NCI-H2171 (cell line): ENCODE data around the gene DCPS.

Source experiments
- DNase-seq: peaks from one replicate; lab custom pipeline; 2025; lab: John Stamatoyannopoulos, UW

The DCPS gene

DNA sequence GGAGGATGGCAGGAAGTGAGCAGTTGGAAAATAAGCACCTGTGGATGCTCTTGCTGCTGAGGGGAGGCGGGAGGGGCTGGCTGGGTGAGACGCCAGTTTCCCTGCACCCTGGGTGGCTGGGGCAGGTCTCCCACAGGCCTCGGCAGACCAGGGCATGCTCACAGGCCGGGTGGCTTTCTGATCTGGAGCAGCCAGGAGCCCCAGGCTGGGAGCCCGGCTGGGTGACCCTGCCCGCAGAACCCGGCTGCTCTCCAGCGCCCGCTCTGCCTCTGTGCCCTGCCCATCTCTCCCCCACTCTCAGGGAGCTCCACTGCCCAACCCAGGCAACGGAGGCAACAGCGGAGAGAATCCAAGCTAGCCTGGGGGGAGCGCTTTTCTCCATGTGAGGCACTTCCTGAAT lies 24.6 kb downstream of the DCPS start:
- DNase-seq, result no peak

DNA sequence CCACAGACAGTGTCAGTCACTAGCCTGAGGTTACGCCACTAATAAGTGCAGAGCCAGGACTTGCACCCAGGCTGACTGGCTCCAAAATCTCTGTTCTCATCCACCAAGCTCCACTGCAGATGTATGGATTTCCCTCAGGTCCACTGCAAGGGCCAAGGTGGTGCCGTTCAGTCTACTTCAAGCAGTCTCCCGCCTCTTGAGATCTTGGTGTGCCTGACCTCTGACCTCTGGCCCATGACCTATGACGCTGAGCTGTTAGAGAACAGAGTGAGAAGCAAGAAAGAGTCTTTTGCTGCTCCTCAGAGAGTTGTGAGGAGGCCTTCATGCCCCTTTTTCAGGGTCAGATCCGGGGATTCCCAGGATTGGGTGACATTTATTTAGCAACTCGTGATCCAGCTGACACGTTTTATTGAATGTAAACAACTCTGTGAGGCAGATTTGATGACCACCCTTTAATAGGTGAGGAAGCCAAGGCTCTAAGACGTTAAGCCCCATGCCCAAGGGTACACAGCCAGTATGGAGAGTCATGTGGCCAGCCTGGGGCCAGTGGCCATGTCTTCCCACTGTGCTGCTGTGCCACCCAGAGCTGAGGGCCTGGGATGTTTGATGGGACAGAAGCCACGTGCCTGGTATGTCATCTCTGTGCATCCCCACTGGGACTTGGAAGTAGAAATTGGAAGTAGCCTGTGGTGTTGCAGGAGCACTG lies 25.2 kb downstream of the DCPS start:
- DNase-seq, result no peak

DNA sequence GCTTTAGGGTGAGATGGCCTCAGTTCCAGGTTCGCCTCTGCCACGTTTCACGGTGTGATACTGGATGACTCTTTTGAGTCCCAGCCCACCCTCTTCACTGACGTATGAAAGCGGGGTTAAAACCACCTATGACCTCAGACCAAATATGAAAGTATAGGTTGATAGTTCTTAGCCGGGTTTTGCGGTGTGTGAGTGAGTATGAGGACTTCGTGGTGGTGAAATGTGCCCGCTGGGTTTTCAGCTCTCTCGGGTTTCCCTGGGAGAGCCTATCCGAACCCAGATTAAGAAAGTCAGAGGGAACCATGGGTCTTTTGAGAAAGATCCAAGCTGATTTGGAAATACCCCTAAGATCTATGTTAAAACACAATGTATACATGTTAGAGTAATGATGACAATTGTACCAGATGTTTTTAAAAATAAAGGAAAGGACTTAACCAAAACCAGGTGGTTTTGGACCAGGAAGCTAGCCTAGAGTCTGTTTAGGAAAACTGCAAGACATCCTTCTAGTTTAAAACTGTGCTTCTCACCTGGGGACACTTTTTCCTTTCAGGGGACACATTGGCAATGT lies 25.9 kb downstream of the DCPS start:
- DNase-seq, result no peak

DNA sequence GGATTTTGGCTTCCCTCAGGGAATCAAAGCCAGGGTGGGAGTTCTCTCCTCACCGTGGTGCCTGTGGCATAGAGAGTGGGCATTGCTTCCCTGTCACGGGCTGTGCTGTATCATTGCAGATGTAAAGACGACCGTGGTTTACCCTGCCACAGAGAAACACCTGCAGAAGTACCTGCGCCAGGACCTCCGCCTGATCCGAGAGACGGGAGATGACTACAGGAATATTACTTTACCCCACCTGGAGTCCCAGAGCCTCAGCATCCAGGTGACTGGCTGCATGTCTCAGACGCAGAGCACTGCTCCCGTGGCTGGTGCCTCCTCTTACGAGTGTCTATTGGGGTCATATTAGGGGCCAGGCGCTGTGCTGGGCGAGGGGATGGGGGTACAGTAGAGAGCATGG lies 27.4 kb downstream of the DCPS start:
- DNase-seq, result no peak

DNA sequence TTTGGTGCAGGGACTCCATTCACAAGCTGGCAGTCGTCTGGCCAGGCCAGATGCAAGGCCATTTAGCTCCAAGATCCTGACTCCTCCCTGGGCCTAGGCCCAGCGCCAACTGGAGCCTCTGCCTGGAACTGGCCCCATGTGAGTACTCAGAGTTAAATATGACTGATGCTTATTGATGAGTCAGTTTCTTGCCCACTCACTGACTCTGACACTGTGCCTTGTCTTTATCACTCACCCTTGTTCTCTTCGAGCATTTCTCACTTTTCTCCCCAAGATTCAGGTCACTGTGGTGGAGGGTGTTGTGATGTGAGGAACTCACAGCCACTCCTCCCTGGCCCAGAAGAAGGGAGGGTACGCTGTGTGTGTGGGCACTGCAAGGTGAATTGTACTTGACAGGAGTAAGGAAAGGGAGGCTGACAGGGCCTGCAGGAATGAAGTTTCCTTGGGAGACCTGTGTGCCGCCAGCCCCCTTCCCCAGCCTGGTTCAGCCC lies 28.4 kb downstream of the DCPS start:
- DNase-seq, result no peak

DNA sequence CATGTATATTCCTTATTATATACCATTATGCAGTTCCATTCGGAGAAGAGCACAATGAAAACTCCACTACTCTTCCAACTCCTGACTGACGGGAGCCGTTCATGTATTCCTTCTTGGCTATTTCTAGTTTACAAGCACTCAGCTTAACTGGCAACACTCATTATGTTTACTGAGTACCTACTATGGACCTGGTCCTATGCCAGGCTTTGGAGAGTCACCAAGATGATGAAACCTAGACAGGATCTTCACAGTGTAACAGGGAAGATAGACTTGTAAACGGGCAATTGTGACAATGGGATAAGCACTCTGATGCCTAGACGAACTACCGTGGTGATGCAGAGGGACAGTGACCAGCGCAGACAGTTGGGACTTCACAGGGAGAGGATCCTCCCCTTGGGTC lies 29.3 kb downstream of the DCPS start:
- DNase-seq, result no peak

DNA sequence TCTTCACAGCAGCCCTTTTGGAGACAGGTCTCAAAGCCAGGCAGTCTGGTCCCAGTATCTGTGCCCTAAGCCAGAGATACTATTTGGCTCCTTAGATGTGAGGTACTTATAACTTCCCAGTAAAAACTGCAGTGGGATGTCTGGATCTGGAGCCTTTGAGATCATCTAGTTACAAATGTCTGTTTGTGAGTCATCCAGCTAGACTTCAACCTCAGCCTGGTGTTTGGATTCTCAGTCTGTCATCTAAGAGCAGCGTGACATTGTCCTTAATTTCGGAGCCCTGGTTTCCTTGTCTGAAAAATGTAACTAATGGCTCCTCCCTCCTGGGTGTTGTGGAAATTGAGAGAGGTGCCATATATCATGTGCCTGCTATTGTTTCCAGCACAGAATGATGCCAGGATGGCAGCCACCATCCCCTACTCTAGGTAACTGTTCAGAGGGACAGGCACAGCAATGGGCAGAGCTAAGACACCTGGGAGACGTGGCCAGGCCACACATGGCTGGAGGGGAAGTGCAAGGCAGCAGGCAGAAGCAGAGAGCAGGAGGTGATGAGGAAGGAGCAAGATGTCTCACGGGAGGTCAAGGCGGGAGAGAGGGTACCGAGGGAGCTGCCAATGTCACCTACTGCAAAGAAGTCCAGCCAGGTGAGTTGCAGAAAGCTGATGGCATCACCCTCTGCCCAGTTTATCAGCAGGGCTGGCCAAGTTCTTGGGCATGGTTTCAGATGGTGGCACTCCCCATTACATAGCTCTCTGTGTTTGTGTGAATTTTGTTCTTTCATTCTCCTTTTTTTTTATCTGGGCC lies 31.0 kb downstream of the DCPS start:
- DNase-seq, result no peak

DNA sequence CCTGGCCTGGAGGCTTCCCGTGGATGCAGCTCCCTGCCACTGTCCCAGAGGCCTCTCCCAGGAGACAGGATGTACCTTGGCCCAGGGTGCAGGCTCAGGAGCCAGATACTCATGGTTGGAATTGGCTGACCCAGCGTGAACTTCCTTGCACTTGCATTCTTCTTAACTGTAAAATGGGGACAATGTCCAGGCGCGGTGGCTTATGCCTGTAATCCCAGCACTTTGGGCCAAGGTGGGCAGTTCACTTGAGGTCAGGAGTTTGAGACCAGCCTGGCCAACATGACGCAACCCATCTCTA lies 31.6 kb downstream of the DCPS start:
- no peak for DNase-seq

DNA sequence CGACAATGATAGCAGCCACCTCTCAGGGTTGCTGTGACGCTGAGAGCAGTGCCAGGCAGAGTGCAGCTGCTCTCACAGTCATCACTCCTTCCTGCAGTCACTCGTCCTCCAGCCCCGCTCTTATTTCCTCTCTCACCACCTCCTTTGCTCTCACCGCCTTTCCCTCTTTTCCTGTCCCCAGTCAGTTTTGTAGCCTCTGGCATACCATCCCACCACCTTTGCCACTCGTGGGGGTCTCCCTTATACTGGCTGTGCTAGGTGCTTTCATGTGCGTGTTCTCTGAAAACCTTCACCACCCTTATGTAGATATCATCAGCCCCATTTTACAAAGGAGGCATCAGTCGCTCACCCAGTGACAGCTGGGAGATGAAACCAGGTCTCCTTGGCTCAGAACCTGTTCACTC lies 32.3 kb downstream of the DCPS start:
- DNase-seq, result no peak

DNA sequence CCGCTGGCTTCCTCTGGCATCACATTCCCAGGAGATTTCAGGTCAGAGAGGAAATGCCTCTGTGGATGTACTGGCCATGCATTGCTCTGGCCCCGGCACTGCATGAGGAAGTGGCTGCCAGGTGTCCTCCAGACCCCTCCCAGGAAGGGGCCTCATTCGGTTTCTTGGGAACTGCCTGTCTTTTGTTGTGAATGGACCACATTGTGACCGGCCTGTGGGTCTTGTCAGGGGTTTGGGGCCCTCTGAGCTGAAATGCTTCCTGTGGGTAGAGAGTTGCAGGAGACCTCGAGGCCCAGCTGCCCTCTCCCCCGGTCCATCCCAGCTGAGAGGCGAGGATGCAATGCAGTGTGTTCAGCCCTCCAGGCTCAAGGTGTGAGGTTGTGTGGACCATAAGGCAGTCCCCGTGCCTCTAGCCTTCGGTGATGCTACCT lies 32.8 kb downstream of the DCPS start:
- no peak for DNase-seq

DNA sequence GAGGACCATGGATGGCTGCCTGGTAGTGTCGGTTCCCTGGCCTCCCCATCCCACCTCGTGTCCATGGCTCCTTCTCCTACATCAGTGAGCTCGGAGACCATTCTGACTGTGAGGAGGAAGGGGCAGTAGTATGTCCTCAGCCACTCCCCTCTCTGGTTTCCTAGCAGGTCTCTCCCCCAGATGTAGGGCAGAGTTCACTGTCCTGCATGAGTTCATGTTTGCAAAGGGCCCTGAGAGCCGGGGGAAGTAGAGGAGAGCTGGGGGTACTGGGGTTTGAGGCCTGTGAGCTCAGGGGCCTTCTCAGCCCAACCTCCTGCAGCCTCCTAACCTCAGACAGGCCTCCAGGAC lies 33.2 kb downstream of the DCPS start:
- no peak for DNase-seq

DNA sequence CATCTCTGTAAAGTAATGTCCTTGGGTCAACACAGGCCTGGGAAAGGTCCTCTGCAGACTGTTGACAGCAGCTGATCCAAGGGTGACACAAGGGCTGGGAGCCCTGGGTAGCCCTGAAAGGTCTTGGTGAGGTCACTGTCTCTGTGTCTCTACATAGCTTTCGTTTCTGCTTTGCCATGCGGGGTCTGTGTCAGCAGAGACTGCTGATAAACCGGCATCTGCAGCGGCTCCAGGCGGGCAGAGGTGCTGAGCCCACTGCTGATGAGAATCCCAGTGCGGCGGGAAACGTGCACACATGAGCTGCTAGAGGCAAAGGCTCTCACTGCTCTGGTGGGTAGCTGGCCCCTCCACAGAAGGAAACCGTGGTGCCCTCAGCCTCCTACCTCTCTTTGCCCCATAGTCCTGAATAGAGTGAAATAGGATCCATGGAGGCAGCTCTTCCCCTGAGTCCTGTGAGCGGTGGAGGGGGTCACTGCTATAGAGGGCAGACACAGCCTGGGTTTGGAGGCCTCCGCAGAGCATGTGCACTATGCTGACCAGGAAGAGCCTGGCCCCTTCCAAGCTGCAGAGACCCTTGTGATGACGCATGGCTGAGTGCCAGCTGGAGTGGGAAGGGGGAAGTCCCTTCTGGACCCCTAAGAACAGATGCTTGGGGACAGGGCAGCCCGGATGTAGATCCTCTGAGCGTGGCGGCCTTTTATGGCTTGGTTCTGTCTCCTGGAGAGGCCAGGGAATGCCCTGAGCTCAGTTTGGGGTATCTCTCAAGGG lies 33.8 kb downstream of the DCPS start:
- DNase-seq, result no peak

DNA sequence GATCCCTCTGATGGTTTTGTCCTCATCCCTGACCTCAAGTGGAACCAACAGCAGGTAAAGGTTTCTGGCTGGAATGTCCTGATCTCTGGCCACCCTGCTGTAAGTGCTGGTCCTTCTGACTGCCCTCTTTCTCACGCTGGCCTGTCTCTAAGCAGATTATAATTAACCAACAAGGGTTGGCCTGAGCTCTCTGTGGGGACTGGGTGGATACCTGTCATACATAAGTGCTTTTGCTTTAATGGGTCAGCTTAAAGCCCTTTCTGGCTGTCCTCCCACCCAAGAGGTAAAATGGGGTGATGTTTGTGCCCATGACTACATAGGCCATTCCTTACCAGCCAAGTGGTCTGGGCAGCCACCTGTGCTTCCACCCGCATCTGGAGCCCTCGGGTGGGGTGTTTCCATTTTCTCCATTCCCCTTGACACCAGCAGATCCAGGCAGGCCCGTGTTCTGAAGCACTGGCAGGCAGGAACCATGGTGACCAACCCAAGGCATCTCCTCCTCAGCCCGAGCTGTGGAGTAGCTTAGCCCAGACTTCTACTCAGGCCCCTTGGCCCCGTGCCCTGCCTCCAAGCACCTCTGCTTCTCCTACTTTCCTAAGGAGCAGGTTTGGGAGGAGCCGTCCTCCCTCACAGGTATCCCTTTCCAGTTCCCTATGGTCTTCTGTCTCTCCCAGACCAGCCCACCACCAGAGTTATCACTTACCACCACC lies 34.6 kb downstream of the DCPS start:
- DNase-seq, result no peak

DNA sequence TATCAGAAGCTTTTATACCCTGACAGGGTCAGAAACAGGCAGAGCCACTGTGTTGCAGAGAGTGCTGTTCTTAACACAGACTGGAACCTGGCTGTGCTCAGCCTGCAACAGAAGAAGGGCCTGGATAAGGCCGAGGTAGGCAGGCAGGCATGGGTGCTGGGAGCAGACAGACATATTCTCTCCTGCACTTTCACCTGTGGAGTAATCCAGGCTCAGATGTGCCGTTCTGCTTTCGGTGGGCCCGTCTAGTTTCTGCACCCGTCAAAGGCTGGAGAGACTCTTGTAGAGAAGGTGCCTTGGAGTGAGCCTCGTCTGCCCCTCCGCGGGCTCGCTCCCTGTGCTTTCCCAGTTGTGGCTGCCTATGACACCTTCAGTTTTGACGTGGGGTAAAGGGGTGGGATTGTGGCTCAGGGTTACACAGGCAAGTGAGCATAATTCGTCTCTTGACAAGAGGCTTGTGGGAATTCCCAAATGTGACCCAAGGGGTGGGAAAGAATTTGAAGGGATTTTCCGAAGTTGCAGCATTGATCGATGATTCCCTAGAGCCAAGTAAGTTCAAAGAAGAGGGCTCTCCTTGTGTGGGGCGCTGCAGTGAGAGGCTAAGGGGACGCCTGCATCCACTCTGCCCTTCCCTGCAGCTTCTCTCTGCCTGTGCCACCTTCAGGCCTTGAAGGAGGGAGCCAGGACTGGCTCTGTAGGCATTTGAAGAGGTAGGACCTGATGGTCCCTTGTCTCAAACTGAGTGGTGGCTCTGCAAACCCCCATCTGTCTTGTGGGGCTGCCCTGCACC lies 35.4 kb downstream of the DCPS start:
- no peak for DNase-seq

DNA sequence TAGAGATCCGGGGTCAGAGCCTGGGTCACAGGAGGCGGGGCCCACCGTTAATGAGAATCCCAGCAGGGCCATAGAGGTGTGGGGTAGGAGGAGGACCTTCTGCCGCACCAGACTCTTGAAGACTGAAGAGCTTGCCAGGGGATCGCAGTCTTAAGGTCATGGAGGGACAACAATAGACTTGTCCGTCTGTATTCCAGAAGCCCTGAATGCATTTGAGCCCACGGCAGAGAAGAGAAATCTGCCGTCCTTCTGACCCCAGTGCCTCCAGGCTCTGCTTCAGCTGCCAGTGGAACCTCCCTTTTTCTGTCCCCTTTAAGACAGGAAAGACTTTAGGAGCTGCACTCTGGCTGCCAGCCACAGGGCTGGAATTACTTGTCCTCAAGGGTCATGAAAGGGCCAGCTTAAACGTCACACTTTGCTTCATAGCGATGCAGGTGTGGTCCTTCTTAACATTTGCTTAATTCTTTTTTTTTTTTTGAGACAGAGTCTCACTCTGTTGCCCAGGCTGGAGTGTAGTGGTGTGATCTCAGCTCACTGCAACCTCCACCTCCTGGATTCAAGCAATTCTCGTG lies 36.1 kb downstream of the DCPS start:
- no peak for DNase-seq

DNA sequence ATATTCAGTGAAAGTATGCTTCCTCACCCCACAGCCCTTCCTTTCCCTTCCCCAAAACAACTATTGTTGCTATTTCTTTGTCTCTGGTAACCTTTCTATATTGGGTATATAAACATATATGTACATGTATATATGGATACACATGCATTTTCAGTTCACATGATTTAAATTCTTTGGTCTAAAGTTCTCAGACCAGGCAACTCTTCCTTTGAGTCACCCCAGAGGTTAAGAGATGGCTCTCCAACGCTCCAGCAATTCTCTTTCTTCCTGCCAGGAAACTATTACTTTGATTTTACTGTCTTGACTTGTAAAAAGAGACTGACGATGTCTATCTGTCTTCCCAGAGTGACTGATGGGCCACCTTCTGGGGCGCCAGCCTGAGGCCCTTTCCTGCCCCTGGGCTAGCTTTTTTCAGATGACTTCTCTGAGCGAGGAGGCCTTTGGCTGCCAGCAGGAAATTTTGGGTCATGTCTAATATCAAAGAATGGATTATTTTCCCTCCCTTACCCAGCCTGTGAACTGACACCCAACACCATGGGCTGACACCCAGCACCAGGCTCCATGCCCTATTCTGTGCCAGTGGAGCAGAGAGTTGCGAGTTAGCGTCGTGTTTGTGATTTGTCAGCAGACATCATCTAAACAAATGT lies 37.2 kb downstream of the DCPS start:
- no peak for DNase-seq

DNA sequence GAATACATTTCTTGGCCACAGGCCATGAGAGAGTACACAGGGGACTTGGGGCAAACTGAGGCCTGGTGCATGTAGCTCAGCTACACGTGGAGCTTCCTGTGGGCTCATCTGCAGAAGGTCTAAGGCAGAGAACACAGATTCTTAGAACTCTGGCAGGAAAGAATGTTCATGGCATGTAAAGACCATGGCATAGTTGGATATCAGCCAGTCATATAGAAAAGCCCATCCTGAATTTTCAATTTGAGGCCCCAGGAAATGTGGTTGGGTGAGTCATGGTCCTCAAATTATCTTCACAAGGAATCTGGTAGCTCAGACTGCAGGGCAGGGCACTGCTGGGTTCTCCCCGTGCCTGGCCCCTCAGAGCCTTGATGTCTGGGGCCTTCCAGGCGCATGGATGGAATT lies 37.9 kb downstream of the DCPS start:
- DNase-seq, result no peak

DNA sequence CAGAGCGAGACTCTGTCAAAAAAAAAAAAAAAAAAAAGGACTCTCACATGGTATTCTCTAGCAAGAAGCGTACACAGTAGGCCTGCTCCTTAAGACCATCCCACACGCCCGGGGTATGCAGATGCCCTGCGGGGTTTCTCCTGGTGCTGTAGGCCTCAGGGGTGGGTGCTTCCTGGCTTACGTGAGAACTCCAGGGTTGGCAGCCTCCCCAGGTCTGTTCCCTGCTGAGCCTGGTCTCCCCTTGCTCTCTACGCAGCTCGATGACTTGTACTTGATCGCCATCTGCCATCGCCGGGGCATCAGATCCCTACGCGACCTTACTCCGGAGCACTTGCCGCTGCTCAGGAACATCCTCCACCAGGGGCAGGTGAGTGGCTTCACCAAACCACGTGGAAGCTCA lies 39.2 kb downstream of the DCPS start:
- DNase-seq, result peak; percentile 40

DNA sequence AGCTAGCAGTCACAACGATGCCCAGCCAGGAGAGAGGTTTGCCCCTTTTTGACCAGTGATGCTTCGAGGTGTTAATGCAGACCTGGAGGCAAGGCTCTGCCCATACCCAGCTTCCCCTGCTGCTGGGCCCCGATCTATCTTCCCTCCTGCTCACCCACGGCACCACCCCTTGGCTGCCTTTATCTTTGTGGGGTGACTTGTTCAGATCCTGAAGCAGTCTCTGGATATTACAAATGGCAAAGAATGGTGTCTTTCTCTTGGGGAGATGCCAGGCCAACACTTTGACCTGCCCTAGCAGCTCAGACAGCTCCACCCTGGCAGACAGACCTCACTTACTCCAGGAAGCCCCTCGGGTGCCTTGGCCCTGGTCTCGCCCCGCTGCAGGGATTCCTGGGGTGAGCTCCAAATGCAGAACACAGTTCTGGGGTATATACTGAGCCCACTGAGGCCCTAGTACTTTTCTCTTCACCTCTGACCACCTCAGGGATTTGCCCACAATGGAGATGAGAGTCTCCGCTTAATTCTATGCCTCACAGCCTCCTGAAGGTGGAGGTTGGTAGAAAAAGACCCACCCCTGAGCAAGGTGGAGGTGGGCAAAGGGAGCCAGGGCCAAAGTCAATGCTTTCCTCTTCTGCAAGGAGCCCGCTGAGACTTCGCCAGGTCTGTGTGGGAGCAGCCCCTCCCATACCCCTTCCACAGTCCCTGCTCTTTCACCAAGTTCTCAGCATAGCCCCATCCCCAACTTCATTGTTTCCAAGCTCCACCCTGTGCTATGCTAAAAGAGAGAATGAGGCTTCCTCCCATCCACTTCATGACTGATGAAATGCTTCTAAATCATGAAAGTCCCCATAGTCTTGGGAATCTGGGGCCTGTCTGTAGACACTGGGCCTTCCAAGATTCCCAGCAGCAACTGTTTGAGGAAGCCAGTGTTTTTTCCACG lies 40.6 kb downstream of the DCPS start:
- DNase-seq, result no peak
